Measurements from ENCODE around the gene NACC2.

The NACC2 gene

DNA sequence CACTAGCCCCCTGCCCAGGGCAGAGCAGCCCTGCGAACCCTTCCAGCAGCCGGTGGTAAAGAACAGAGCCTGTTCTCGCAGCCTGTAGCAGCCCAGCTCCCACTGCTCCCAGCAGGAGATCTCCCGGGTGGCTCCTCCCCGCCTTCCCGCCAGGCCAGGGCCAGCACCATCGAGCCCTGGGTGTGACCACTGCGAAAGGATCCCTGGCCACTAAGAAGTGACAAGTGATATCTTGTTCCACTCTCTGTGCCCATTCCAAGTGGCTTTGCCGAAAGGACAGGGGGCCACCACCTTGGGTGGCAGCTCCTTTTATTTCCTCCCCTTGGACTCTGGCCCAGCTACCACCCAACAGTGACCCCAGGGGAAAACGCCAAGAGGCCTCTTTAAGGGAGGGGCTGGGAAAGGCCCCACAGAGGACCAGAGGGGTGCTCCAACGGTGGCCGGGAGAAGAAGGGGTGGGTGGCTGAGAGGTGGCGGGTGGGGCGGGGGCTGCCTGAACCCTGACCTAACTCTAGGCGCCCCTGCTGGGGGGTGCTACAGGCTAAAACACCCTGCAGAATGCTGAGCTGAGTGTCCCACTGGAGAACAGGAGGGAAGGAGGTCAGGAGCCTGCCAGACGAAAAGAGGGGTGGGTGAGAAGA is 1.6 kb downstream of the NACC2 start:
- DNase-seq, result no peak
- no peaks in the 10 kb centered on the region for H4K20me1 ChIP-seq (ENCODE audit: insufficient read depth, low read length)
- no peak for TF ChIP-seq EZH2phosphoT487 (IDR thresholded peaks at IDR 0.05; ENCODE audit: low read length)
- no peak for TF ChIP-seq EZH2 (optimal IDR thresholded peaks at IDR 0.05; ENCODE audit: low read depth, low read length)
- TF ChIP-seq, protein P1, sequence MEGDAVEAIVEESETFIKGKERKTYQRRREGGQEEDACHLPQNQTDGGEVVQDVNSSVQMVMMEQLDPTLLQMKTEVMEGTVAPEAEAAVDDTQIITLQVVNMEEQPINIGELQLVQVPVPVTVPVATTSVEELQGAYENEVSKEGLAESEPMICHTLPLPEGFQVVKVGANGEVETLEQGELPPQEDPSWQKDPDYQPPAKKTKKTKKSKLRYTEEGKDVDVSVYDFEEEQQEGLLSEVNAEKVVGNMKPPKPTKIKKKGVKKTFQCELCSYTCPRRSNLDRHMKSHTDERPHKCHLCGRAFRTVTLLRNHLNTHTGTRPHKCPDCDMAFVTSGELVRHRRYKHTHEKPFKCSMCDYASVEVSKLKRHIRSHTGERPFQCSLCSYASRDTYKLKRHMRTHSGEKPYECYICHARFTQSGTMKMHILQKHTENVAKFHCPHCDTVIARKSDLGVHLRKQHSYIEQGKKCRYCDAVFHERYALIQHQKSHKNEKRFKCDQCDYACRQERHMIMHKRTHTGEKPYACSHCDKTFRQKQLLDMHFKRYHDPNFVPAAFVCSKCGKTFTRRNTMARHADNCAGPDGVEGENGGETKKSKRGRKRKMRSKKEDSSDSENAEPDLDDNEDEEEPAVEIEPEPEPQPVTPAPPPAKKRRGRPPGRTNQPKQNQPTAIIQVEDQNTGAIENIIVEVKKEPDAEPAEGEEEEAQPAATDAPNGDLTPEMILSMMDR (IDR thresholded peaks at IDR 0.05; ENCODE audit: low read length), result no peak
- H3K9me3 ChIP-seq (replicated peaks; ENCODE audit: insufficient read depth, low read length), result no peaks in the 10 kb centered on the region
- H3K9ac ChIP-seq (ENCODE audit: low read length), result no peak overlapping the region
- no peak overlapping the region for H2AFZ ChIP-seq (ENCODE audit: low read length)
- no peaks in the 10 kb centered on the region for H3K9me2 ChIP-seq (replicated peaks; ENCODE audit: insufficient read depth, low read length)
- H3K36me3 ChIP-seq (replicated peaks; ENCODE audit: insufficient read depth, low read length), result no peaks in the 10 kb centered on the region
- H3K4me2 ChIP-seq (ENCODE audit: low read depth, low read length), result no peak overlapping the region
- H3K27ac ChIP-seq (ENCODE audit: low read length), result no peak overlapping the region
- H3K4me1 ChIP-seq (ENCODE audit: low read length), result no peaks in the 10 kb centered on the region
- H3F3A ChIP-seq (ENCODE audit: insufficient read depth, low read length), result no peaks in the 10 kb centered on the region
- H3K4me3 ChIP-seq (ENCODE audit: low read length), result no peak overlapping the region
- peaks cover 87% of the 10 kb centered on the region for H3K27me3 ChIP-seq (replicated peaks; ENCODE audit: insufficient read depth, low read length)
- H3K79me2 ChIP-seq (ENCODE audit: low read length), result no peaks in the 10 kb centered on the region

DNA sequence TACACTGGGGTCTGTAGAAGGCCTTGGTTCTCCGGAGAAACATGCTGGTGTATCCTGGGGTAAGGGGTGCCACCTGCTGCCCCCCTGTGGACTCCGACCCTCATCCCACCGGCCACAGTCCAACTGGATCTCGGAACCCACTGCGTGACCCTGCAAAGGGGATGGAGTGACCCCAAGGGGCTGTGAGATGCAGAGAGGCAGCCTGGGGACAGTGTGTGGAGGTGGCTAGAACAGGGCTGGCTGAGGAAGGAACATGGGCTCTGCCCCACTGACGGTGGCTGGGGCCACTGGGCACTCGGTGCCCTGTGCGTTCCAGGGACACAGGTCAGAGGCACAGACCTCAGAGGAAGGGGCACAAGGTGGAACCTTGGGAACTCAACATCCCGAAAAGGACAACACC is 2.3 kb downstream of the NACC2 start:
- H3K4me3 ChIP-seq (ENCODE audit: low read length), result no peak overlapping the region
- no peaks in the 10 kb centered on the region for H3F3A ChIP-seq (ENCODE audit: insufficient read depth, low read length)
- DNase-seq, result no peak
- TF ChIP-seq, protein P1 (IDR thresholded peaks at IDR 0.05; ENCODE audit: low read length), result no peak
- no peak for TF ChIP-seq EZH2phosphoT487 (IDR thresholded peaks at IDR 0.05; ENCODE audit: low read length)
- TF ChIP-seq EZH2 (optimal IDR thresholded peaks at IDR 0.05; ENCODE audit: low read depth, low read length), result no peak
- H3K36me3 ChIP-seq (replicated peaks; ENCODE audit: insufficient read depth, low read length), result no peaks in the 10 kb centered on the region
- H3K9ac ChIP-seq (ENCODE audit: low read length), result no peak overlapping the region
- H3K9me3 ChIP-seq (replicated peaks; ENCODE audit: insufficient read depth, low read length), result no peaks in the 10 kb centered on the region
- H2AFZ ChIP-seq (ENCODE audit: low read length), result no peak overlapping the region
- H3K79me2 ChIP-seq (ENCODE audit: low read length), result no peaks in the 10 kb centered on the region
- no peak overlapping the region for H3K4me2 ChIP-seq (ENCODE audit: low read depth, low read length)
- H3K4me1 ChIP-seq (ENCODE audit: low read length), result no peaks in the 10 kb centered on the region
- no peak overlapping the region for H3K27ac ChIP-seq (ENCODE audit: low read length)
- no peaks in the 10 kb centered on the region for H3K9me2 ChIP-seq (replicated peaks; ENCODE audit: insufficient read depth, low read length)
- H4K20me1 ChIP-seq (ENCODE audit: insufficient read depth, low read length), result no peaks in the 10 kb centered on the region
- peaks cover 88% of the 10 kb centered on the region for H3K27me3 ChIP-seq (replicated peaks; ENCODE audit: insufficient read depth, low read length)

DNA sequence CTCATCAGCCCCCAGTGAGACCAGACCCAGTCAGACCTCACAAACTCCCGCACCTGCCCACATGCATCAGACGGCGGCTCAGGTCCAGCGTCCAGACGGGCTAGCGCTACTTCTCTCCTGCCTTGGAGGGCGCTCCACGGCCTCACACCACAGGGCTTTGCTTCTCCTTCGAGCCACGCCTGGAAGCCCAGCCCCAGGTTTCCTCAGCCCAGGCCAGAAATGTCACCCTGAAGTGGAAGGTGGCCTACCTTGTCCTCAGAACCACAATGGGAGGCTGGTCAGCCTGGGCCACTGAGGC is 2.8 kb downstream of the NACC2 start:
- Histone ChIP-seq H3K4me2 (ENCODE audit: low read depth, low read length) (no peak overlapping the region), H3F3A (ENCODE audit: insufficient read depth, low read length) (no peaks in the 10 kb centered on the region)

More for the DNA sequence above, 2.8 kb downstream of the NACC2 start:
- Histone ChIP-seq H3K9me3 (replicated peaks; ENCODE audit: insufficient read depth, low read length) (no peaks in the 10 kb centered on the region), H3K4me1 (ENCODE audit: low read length) (no peaks in the 10 kb centered on the region), H2AFZ (ENCODE audit: low read length) (no peak overlapping the region), H3K4me3 (ENCODE audit: low read length) (no peak overlapping the region), H3K9me2 (replicated peaks; ENCODE audit: insufficient read depth, low read length) (no peaks in the 10 kb centered on the region), H3K27me3 (replicated peaks; ENCODE audit: insufficient read depth, low read length) (peaks cover 88% of the 10 kb centered on the region), H3K36me3 (replicated peaks; ENCODE audit: insufficient read depth, low read length) (no peaks in the 10 kb centered on the region), H4K20me1 (ENCODE audit: insufficient read depth, low read length) (no peaks in the 10 kb centered on the region), H3K79me2 (ENCODE audit: low read length) (no peaks in the 10 kb centered on the region), H3K9ac (ENCODE audit: low read length) (no peak overlapping the region), H3K27ac (ENCODE audit: low read length) (no peak overlapping the region)
- no peak for DNase-seq
- TF ChIP-seq, protein P1 (IDR thresholded peaks at IDR 0.05; ENCODE audit: low read length), result no peak
- TF ChIP-seq EZH2phosphoT487 (IDR thresholded peaks at IDR 0.05; ENCODE audit: low read length), result no peak
- no peak for TF ChIP-seq EZH2 (optimal IDR thresholded peaks at IDR 0.05; ENCODE audit: low read depth, low read length)

All from MM.1S (cell line).